ENCODE measurements around the gene ANKRD27. TPM values are rescaled to one million over a fixed set of nuclear protein-coding genes. Genes with fewer than 3 reads are reported as not detected.
A peak's percentile ranks its signal among the peaks of the same experiment; 100 is the strongest.

ANKRD27 gene
- total and polyA plus RNA-seq, 2 donors = 32.6 to 33.6 TPM

DNA sequence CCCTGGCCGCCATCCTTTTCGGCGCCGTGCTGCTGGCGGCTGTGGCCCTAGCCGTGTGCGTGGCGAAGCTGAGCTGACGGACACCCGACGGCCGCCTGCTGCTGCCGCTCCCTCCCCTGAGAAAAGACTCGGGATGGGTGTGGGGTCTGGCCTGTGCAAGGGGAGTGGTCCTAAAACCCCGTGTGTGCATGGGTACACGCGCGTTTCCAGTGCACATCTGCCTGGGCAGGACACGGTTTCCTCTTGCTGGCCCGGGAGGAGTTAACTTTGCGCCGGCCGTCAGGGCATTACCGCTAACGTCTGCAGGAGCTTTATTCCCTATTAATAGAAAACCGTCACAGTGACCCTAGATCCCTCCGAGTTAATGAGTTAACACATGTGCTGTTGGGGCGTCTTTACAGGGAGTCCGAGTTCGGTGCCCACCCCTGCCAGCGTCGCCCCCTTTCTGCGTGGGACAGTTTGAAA is 1.9 kb upstream of the ANKRD27 start:
- Histone ChIP-seq H3K36me3 (ENCODE audit: insufficient read depth) (no peaks in the 10 kb centered on the region), H3K27ac (ENCODE audit: low read depth) (no peak overlapping the region), H3K4me3 (ENCODE audit: low read depth, low read length) (peak overlapping the region; percentile 81), H3K4me1 (ENCODE audit: insufficient read depth) (no peaks in the 10 kb centered on the region)
- no peak for DNase-seq (ENCODE audit: extremely low spot score)
- WGBS = 12% methylated on average over 33 of the region's 33 CpGs

DNA sequence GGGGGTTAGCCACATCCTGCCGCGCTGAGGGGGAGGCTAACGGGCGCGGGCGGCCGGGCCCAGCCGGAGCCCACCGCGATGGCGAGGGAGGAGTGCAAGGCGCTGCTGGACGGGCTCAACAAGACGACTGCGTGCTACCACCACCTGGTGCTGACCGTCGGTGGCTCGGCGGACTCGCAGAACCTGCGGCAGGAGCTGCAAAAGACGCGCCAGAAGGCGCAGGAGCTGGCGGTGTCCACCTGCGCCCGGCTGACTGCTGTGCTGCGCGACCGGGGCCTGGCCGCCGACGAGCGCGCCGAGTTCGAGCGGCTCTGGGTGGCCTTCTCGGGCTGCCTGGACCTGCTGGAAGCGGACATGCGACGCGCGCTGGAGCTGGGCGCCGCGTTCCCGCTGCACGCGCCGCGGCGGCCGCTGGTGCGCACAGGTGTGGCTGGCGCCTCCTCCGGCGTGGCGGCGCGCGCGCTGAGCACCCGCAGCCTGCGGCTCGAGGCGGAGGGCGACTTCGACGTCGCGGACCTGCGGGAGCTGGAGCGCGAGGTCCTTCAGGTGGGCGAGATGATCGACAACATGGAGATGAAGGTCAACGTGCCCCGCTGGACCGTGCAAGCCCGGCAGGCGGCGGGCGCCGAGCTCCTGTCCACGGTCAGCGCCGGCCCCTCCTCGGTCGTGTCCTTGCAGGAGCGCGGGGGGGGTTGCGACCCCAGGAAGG is 1.4 kb upstream of the ANKRD27 start:
- 2% methylated on average over 93 of the region's 93 CpGs for WGBS

DNA sequence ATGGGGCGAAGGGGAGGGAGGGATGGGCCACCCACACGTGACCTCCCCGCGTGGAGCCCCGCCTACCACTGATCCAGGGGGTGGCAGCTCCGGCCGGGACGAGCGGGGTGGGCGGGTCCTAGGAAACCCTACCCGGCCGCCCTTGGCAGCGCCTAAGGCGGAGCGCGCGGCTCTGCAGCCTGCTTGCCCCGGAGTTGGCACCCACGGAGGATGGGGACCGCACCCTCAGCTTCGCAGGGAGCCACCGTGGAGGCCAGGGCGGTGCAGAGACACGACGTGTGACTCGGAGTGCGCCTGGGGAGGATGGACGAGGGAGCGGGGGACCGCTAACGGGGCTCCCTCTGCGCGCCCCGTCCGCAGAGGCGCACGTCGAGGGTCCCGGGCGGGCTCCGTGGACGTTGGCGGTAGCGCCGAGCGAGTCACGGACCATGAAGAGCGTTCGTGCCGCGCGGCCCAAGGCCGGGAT is 773 bp upstream of the ANKRD27 start, which contains the start of gene RGS9BP:
Gene RGS9BP, plus strand, starts transcription at position 129 of the 466 bp plus-strand sequence. CDS start 416 bp downstream, outside the sequence.
- Histone ChIP-seq H3K36me3 (ENCODE audit: insufficient read depth) (no peaks in the 10 kb centered on the region), H3K4me1 (ENCODE audit: insufficient read depth) (no peaks in the 10 kb centered on the region), H3K4me3 (ENCODE audit: low read depth, low read length) (peak within 1 kb of the TSS; percentile 81), H3K27ac (ENCODE audit: low read depth) (peak within 1 kb of the TSS; percentile 83)
- WGBS = 2% methylated on average over 53 of the region's 53 CpGs
- no peak for DNase-seq (ENCODE audit: extremely low spot score)

More for the DNA sequence above, 1.4 kb upstream of the ANKRD27 start:
- no peak overlapping the region for H3K27ac ChIP-seq (ENCODE audit: low read depth)
- DNase-seq (ENCODE audit: extremely low spot score) = no peak
- H3K36me3 ChIP-seq (ENCODE audit: insufficient read depth) = no peaks in the 10 kb centered on the region
- H3K4me1 ChIP-seq (ENCODE audit: insufficient read depth) = no peaks in the 10 kb centered on the region
- peak overlapping the region; percentile 81 for H3K4me3 ChIP-seq (ENCODE audit: low read depth, low read length)

DNA sequence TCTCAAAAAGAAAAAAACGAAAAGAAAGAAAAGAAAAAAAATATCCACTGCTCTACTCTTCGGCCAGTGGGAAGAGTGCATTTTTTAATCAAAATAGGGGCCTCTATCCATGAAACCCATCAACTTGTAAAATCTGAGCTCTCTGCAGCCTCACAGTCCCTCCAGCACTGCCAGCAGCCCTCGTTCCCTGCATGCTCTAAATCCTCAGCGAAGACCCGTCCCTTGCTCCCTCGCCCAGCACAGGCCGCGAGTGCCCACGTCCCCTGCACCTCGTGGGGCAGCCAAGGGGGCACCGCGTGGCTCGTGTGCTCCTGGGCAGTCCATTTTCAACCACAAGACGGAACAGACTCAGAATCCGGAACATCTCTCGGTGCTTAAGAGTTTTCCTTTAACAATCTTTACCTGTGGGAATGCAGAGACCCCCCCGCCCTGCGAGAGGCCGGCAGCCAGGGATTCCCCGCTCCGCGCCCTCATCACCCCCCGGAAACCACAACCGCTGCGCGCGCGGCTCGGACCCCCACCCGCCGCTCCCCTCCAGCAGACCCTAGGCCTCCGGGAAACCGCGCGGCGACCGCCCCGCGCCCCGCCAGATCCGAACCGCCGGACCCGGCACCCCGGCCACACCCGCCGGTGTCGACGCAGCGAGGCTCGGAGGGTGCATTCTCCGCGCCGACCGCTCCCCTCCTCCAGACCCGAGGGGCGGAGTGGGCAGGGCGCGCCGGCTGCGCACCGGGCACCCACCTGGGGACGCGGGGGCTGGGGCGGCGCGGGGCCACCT is 638 bp downstream of the ANKRD27 start:
- H3K36me3 ChIP-seq (ENCODE audit: insufficient read depth) = no peaks in the 10 kb centered on the region
- DNase-seq (ENCODE audit: extremely low spot score) = no peak
- under 1% methylated on average over 67 of the region's 67 CpGs for WGBS
- H3K27ac ChIP-seq (ENCODE audit: low read depth) = no peak overlapping the region
- H3K4me3 ChIP-seq (ENCODE audit: low read depth, low read length) = peak overlapping the region; percentile 81
- no peaks in the 10 kb centered on the region for H3K4me1 ChIP-seq (ENCODE audit: insufficient read depth)

DNA sequence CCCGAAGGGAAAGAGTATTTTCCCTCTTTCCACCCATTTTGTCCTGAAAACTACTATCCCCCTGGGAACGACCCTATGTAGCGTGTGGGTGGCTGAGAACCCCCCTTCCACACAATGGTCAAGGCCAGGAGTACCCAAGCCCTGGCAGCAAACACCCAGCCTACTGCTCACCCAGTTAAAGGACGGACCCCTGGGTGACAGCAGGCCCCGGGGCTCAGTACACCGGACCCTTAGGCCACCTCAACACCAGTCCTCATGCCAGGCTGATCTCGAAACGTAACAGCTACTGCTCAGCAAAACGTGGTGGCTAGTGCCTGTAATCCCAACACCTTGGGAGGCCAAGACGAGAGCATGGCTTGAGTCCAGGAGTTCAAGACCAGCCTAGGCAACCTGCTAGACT is 1.4 kb downstream of the ANKRD27 start:
- no peak overlapping the region for H3K4me3 ChIP-seq (ENCODE audit: low read depth, low read length)
- H3K36me3 ChIP-seq (ENCODE audit: insufficient read depth) = no peaks in the 10 kb centered on the region
- no peak for DNase-seq (ENCODE audit: extremely low spot score)
- no peak overlapping the region for H3K27ac ChIP-seq (ENCODE audit: low read depth)
- WGBS = 83% methylated on average over 10 of the region's 10 CpGs
- H3K4me1 ChIP-seq (ENCODE audit: insufficient read depth) = no peaks in the 10 kb centered on the region

DNA sequence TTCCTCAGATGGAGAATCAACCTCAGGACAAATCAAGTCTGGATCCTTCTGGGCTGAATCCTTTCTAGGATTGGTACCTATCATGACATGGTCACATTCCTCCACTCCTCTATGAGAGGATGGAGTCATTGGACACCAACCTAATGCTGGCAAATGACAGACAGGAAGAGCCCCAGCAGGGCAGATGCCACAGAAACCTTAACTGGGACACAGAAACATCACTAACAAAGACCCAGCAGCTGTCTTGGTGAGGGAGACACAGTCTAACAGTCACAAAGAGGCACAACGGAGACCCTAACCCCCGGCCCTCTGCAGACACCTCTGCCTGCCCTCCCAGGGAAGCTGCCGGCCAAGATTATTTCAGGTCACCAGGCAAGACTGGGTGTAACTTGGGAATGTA is 2.1 kb downstream of the ANKRD27 start:
- no peak overlapping the region for H3K27ac ChIP-seq (ENCODE audit: low read depth)
- no peaks in the 10 kb centered on the region for H3K4me1 ChIP-seq (ENCODE audit: insufficient read depth)
- H3K4me3 ChIP-seq (ENCODE audit: low read depth, low read length) = no peak overlapping the region
- H3K36me3 ChIP-seq (ENCODE audit: insufficient read depth) = no peaks in the 10 kb centered on the region
- DNase-seq (ENCODE audit: extremely low spot score) = no peak
- 75% methylated on average over 3 of the region's 3 CpGs for WGBS

DNA sequence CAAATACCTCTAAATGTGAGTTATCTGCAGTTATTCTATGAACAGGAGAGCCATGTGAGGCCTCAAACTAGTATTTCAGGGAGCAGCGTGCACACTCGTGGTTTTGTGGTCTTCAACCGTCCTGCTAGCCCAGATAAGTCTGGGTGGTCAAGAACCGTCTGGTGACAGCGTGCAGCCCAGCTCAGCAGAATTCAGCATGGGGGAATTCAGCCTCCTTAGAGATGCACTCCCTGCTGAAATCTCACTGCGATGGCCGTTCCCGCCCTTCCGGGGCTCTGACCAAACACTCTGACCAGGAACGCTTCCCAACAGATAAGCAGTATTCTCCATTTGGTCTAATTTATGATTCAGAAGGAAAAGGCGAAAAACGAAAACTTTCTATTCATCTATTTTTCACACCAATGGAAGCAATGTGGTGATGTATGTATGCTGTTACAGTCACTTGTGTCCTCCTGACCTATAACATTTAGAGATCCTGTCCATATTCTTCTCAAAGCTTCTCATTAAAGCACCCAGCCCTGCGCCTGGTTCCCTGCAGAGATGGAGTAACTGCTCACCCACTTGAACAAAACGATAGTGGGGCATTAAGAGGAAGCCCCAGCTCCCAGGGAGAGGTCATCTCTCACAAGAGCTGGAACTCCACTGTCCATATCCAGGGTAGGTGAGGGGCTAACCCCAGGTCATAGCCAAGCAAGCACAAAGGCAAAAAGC is 2.9 kb downstream of the ANKRD27 start:
- 76% methylated on average over 14 of the region's 14 CpGs for WGBS
- no peaks in the 10 kb centered on the region for H3K36me3 ChIP-seq (ENCODE audit: insufficient read depth)
- no peak overlapping the region for H3K27ac ChIP-seq (ENCODE audit: low read depth)
- no peak overlapping the region for H3K4me3 ChIP-seq (ENCODE audit: low read depth, low read length)
- DNase-seq (ENCODE audit: extremely low spot score) = no peak
- no peaks in the 10 kb centered on the region for H3K4me1 ChIP-seq (ENCODE audit: insufficient read depth)

DNA sequence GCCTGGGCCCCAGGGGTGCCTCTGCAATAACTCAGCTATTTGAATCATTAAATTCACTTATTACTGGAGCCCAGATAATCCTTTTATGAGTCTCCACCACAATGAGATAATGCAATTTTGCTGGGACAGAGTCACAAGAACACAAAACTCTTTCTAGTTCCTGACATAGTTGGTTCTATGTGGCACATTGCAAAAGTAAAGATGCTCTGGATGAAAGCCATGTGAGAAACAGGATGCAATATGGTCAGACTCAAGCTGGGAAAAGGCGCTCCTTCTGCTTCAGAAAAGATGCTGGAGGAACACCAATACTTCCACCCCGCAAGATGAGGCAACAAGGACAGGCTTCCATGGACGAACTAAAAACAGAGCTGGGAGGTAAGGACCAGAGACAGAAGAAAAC is 5.7 kb downstream of the ANKRD27 start:
- H3K4me3 ChIP-seq (ENCODE audit: low read depth, low read length) = no peak overlapping the region
- no peak overlapping the region for H3K27ac ChIP-seq (ENCODE audit: low read depth)
- WGBS = 68% methylated on average over 3 of the region's 3 CpGs
- no peaks in the 10 kb centered on the region for H3K4me1 ChIP-seq (ENCODE audit: insufficient read depth)
- DNase-seq (ENCODE audit: extremely low spot score) = no peak
- H3K36me3 ChIP-seq (ENCODE audit: insufficient read depth) = no peaks in the 10 kb centered on the region

DNA sequence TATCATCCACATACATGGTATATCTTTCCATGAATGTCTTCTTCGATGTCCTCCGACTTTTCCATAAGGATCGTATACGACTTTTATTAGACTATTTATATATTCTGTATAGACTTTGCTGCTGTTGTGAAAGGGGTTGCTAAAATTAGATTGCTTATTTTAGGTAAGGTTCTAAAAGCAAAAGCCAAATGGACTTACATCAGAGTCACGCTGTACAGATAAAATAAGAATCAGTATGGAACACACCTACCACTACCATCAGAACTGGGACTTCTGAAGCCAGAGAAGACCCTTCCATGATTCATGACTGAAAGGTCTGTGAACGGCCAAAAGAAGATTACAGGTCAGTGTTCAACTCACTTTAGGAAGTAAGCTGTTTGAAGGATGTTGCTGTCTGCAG is 8.9 kb downstream of the ANKRD27 start:
- no peak for DNase-seq (ENCODE audit: extremely low spot score)
- no peaks in the 10 kb centered on the region for H3K36me3 ChIP-seq (ENCODE audit: insufficient read depth)
- no peak overlapping the region for H3K27ac ChIP-seq (ENCODE audit: low read depth)
- 70% methylated on average over 6 of the region's 6 CpGs for WGBS
- no peaks in the 10 kb centered on the region for H3K4me1 ChIP-seq (ENCODE audit: insufficient read depth)
- H3K4me3 ChIP-seq (ENCODE audit: low read depth, low read length) = no peak overlapping the region

DNA sequence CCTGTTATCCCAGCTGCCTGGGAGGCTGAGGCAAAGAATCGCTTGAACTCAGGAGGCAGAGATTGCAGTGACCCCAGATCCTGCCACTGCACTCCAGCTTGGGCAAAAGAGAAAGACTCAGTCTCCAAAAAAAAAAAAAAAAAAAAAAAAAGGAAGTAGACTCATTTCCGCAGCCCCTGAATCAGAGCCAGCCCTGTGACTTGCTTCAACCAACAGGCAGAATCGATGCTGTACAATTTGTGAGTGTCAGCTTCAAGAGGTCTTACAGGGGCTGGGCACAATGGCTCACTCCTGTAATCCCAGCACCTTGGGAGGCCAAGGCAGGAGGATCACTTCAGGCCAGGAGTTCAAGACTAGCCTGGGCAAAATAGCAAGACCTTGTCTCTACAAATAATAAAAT is 12.8 kb downstream of the ANKRD27 start:
- no peaks in the 10 kb centered on the region for H3K4me1 ChIP-seq (ENCODE audit: insufficient read depth)
- WGBS = 67% methylated on average over 3 of the region's 3 CpGs
- H3K36me3 ChIP-seq (ENCODE audit: insufficient read depth) = no peaks in the 10 kb centered on the region
- H3K4me3 ChIP-seq (ENCODE audit: low read depth, low read length) = no peak overlapping the region
- H3K27ac ChIP-seq (ENCODE audit: low read depth) = no peak overlapping the region
- no peak for DNase-seq (ENCODE audit: extremely low spot score)

DNA sequence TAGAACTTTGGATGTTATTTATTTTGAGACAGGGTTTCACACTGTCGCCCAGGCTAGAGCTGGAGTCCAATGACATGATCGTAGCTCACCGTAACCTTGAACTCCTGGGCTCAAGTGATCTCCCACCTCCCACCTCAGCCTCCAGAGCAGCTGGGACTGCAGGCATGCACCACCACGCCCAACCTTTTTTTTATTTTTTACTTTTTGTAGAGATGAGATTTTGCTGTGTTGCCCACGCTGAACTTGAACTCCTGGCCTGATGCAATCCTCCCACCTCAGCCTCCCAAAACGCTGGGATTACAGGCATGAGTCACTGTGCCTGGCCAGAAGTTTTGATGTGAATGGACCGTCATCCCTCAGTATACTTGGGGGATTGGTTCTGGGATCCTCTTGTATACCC is 13.7 kb downstream of the ANKRD27 start:
- H3K4me1 ChIP-seq (ENCODE audit: insufficient read depth) = no peaks in the 10 kb centered on the region
- H3K27ac ChIP-seq (ENCODE audit: low read depth) = no peak overlapping the region
- no peaks in the 10 kb centered on the region for H3K36me3 ChIP-seq (ENCODE audit: insufficient read depth)
- 91% methylated on average over 7 of the region's 7 CpGs for WGBS
- no peak overlapping the region for H3K4me3 ChIP-seq (ENCODE audit: low read depth, low read length)
- DNase-seq (ENCODE audit: extremely low spot score) = no peak

DNA sequence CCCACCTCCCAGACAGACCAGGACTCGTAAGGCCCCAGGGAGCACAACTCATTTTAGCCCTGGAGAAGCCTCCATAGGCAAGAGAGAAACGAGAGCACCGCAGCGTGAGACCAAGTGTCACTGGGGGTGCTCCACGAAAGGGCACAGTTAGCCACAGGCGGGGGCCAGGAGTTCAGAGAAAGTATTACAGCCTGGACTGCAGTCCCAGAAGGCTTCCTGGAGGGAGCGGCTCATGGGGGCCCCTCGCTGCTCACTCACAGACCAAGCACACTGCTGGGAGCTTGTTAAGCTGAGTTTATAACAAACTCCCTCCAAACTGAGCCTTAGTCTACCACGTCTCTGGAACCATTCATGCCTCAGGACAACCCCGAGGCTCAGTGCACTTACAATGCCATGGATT is 16.5 kb downstream of the ANKRD27 start:
- no peak overlapping the region for H3K27ac ChIP-seq (ENCODE audit: low read depth)
- no peak for DNase-seq (ENCODE audit: extremely low spot score)
- no peak overlapping the region for H3K4me3 ChIP-seq (ENCODE audit: low read depth, low read length)
- 91% methylated on average over 10 of the region's 10 CpGs for WGBS
- H3K36me3 ChIP-seq (ENCODE audit: insufficient read depth) = no peaks in the 10 kb centered on the region
- no peaks in the 10 kb centered on the region for H3K4me1 ChIP-seq (ENCODE audit: insufficient read depth)

DNA sequence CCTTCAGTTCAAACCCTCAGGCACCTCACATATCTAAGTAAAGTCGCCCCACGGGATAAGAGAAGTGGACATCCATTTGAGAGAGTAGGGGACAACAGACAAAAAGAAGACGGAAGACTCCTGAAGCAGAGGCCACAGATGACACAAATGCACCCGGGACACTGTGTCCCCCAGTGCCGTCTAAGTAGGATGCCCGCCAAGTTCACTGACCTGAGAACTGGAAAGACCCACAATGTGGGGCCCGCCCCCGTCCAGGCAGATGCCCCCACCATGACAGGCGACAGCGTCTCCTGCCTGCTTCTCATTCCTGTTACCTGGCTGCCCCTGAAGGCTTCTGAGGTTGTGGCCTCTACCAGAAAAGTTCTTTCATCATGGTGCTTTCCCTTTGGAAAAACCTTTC is 16.9 kb downstream of the ANKRD27 start:
- H3K27ac ChIP-seq (ENCODE audit: low read depth) = no peak overlapping the region
- no peaks in the 10 kb centered on the region for H3K36me3 ChIP-seq (ENCODE audit: insufficient read depth)
- no peak for DNase-seq (ENCODE audit: extremely low spot score)
- WGBS = 91% methylated on average over 10 of the region's 10 CpGs
- no peaks in the 10 kb centered on the region for H3K4me1 ChIP-seq (ENCODE audit: insufficient read depth)
- H3K4me3 ChIP-seq (ENCODE audit: low read depth, low read length) = no peak overlapping the region

Measured in urinary bladder (tissue), 4 donors.